ENCODE data around the gene DIRAS3.
"Not testable (repeated sequence)": the region's sequence is repeated elsewhere in the genome, so short reads cannot be mapped to it uniquely, and the experiment has no call there.

Gene DIRAS3, protein sequence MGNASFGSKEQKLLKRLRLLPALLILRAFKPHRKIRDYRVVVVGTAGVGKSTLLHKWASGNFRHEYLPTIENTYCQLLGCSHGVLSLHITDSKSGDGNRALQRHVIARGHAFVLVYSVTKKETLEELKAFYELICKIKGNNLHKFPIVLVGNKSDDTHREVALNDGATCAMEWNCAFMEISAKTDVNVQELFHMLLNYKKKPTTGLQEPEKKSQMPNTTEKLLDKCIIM

DNA sequence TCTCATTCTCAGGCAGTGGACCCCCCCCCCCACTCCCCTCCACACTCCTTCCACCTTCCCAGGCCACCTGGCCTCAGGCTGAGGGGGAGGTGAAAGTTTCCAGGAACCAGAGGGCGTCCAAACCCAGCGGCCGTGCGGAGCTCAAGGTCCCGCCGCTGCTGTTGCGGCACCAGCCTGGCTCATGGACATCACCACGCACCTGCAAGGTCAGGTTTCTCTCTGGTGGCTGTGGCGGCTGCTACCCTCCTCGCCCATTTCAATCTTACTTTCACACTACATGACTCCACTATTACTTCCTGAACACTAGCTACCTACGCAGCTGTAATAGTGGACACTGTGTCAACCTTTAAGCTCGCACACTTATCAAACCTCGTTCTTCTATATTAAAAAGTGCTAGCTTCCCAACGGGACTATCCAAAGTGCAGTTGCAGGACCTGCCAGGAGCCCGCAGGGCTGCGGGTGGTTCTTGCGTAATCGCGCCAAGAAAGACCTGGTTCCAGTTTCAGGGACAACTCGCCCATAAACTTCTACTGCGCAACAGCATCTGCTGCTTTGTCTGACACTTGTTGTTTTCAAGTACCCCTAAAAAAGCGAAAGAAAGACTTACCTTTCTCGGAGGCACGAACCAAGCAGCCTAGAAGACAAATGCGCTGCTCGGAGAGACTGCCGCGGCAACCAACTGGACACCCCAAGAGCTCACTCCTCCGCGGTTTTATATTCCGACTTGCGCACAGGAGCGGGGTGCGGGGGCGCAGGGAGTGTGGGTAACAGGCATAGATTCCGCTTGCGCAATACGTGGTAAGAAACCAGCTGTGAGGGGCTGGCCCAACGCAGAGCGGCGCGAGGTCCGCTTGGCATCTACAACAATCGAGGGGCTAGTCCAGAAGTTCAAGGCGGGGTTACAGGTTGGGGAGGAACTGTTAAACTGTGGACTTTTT is at the start of gene DIRAS3:
DIRAS3 (minus strand) TSS at position 687 of the 938 bp plus-strand sequence. CDS start 3,330 bp downstream, outside the sequence.
- no peak for DNase-seq

DNA sequence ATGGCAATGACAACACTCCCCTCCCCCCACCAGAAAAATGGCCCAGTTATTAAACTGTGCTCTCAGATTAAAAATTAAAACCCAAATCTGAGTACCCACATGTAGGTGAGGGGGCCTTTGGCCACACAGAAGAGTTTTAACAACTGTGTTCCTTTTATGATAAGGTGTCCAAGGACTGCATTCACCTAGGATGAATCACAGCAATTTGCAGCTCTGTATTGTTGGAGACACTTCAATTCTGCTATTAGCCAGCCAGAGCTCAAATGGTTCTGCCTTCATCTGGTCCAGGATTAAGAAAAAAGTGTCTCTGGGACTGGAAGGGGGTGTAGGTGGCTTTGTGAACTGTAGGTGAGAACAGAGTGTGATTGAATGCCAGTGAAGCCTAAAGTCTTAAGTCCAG is 43.3 kb upstream of the DIRAS3 start:
- DNase-seq, result no peak

DNA sequence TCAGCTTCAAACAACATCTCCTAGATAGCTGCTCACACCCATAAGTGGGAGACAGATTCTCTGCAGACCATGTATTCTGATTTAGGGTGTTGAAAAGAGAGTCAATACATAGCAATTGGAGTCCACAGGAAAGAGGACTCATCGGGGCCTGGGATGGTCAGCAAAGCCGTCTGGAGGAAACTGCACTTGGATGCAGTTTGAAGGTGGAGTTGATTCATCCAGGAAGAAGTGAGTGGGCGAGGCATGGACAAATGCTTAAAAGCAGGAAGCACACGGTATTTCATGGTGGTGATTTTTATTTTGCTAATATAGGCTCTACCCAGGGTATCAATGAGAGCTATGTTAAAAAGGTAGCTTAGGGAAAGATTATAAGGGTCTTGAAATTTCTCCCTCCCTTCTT is 36.8 kb upstream of the DIRAS3 start:
- DNase-seq, result no peak

DNA sequence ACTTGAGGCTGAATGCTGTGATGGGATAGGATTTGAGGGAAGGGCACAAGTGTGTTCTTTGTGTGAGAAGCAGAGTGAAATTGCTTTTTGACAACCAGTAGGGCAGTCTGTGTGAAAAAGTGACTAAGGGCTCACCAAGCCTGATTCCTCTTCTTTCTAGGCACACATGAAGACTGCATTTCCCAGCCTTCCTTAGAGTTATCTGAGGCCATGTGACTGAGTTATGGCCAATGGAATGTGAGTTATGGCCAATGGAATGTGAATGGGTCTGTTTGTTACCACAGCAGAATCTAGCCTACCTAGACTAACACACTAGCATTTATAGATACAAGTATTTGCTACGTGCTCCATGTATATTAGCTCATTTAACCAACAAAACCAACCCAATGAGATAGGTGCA is 35.3 kb upstream of the DIRAS3 start:
- no peak for DNase-seq

DNA sequence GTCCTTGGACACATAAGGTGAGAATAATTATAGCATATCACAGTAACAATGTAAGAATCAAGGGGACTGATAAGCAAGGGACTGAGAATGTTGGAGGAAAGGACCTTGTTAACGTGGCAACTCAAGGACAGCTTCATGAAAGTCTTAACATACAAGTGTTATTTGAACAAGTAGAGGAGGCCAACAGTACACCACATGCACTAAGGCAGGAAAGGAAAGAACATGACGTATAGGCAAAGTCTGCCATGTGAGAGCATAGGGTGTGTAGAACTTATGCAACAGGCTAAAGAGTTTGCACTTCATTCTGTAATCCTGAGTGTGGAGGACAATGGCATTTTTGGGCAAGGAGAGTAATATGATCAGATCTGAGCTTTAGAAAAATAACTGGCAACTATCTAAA is 33.3 kb upstream of the DIRAS3 start:
- no peak for DNase-seq

DNA sequence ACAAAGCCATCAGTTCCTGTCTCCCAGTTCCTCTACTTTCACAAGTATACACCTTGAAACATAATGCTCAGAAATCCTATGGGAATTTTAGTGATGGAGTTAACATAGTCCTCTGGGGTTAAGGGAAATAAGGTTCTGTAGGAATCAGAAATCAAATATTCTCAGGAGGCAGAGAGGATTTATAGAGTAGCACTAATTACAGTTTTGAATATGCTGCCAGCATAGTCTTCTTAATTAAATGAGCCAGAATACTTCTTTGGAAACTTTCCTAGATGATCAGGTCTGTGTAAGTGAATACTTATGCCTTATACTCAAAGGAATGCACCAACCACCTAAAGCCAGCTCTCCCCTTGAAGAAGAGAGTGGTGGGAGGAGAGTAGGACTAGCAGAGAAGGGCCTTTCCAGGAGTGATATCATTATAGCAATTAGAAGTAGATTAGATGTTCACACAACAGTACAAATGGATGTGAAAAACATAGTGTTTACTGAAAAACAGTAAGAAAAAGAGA is 31.4 kb upstream of the DIRAS3 start:
- no peak for DNase-seq

DNA sequence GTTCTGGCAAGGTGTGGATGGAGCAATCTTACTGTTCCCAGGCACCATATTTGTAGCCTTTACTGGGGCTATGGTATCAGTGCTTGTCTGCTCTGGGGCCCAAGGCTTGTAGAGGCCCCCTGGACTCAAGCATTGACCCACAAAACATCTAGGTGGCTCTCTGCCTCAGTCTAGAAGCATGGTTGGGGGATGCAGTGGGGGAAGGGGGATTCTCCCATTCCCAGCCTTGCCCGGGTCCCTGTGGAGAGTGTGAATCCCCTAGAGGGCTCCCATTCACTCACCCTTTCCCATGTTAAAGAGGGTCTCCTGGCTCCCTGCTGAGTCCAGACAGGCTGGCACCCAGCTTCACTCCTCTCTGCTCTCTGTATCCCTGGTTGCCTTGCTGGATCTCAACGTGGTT is 28.2 kb upstream of the DIRAS3 start:
- DNase-seq, result no peak

DNA sequence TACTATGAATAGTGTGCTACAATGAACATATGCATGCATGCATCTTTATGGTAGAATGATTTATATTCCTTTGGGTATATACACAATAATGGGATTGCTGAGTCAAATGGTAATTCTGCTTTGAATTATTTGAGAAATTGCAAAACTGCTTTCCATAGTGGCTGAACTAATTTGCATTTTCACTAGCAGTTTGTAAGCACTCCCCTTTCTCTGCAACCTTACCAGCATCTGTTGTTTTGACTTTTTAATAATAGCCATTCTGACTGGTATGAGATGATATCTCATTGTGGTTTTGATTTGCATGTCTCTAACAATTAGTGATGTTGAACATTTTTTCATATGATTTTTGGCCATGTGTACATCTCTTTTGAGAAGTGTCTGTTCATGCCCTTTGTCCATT is 24.0 kb upstream of the DIRAS3 start:
- DNase-seq, result no peak

DNA sequence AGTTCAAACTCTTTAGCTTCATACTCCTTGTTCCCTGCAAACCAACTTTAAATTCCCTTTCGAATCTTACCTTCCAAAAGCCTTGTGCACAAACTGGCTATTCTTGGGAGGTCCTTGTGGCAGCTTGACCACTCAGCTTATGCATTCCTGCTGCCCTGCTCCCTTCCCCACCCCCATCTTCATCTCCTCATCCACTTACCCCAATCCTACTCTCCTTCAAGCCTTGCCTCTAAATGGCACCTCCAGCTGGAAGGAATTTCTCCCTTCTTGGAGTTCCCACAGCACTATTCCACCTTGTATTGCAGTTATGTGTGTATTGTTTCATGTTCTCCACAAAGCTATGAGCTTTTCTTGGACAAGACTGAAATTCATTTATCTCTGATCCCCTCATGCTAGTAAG is 15.3 kb upstream of the DIRAS3 start:
- DNase-seq, result no peak

DNA sequence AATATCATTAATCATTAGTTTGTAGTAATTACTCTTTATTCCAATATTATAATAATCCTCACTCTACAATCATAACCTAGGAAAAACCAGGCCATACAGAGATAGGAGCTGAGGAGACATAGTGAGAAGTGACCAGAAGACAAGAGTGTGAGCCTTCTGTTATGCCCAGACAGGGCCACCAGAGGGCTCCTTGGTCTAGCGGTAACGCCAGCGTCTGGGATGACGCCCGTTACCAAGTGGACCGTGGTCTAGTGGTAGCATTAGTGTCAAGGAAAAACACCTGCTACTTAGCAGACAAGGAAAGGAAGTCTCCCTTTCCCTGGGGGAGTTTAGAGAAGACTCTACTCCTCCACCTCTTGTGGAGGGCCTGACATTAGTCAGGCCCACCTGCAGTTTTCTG is 7.6 kb upstream of the DIRAS3 start:
- DNase-seq, result not testable (repeated sequence)

DNA sequence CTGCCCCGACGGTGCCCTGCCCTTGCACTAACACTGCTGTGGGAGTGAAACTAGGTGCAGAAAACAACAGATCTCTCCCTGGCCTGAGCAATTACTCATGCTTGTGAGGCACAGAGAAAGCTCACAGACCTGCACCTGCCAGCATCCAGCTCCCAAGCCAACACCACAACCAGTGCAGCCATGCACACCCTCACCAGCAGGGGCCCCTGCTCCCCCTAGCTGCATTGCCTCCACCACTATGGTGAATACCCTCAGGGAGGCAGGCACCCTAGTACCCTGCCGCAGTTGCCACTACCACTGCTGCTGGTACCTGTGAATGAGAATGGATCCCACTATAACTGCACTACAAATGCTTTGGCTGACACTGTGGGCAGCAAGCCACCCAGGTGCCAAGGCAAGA is 7.1 kb upstream of the DIRAS3 start:
- no peak for DNase-seq

DNA sequence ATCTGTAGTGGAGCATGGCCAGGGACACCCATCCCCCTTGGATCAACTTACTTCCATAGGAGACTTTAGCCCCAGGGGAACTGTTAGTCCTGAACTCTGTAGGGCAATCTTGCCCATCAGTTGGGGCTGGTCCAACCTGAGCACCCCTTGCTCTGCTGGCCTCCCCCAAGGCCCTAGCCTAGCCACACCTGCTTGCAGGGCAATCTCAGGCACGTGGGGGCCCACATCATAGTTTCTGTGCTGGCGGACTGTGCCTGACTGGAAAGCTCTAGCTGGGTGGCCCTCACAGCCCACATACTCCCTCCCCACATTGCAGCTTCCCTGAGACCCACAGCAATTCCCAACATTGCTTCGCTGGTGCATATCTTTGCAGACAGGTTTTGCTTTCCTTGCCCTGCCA is 6.6 kb upstream of the DIRAS3 start:
- DNase-seq, result no peak

DNA sequence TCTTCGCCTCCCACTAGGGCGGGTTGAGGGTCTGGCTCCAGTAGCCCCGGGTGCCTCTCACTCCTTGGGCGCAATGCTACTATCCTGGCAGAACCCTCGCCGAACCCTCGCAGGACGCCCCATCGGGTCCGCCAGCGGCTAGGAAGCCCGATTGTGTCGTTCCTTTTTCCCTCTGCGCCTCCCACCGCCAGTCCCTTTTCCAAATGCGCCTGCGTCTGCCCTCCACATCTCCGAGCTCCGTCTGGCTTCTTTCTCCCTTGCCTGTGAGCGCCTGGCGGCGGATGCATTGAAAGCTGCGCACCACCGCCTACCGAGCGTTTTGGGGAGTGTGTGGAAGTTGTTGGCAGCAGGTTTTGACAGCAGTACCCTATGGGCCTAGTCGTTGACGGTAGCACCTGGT is 1.0 kb upstream of the DIRAS3 start:
- DNase-seq, result no peak

DNA sequence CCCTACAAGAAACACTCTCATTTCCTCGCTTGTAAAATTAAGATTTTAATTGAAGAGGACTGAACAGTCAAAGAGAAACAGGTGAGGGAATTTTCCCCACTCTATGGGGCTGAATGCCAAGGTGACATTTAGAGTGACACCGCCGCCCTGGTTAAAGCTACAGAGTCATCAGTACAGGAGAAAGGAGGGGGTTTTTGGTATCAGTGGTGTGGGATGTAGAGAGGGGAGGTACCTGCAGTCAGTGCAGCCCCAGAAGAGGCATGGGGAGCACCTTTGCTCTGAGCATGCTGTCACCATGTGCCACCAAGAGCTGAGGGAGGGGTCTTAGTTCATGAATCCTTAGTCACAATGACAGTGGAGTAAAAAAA is 2.8 kb downstream of the DIRAS3 start:
- no peak for DNase-seq

DNA sequence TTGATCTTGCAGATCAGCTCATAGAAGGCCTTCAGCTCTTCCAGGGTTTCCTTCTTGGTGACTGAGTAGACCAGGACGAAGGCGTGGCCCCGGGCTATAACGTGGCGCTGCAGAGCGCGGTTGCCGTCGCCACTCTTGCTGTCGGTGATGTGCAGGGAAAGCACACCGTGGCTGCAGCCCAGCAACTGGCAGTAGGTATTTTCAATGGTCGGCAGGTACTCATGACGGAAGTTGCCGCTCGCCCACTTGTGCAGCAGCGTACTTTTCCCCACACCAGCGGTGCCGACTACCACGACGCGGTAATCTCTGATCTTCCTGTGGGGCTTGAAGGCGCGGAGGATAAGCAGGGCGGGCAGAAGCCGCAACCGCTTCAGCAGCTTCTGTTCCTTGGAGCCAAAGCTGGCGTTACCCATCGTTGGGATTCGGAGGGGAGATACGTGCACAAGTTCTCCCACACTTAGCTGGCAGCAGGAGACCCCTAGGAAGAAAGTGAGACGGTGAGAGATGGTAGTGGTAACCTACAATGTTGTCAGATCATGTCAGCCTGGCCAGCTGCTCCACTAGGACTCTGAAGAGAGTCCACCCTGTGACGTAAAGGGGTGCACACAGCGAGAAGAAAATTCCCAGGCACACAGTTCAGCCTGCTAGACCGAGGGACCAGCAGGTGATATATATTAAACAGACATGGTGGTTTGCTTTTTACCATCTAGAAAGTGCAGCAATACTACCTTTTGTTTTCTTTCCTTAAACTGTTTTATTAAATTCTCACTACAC is 3.4 kb downstream of the DIRAS3 start:
- no peak for DNase-seq

DNA sequence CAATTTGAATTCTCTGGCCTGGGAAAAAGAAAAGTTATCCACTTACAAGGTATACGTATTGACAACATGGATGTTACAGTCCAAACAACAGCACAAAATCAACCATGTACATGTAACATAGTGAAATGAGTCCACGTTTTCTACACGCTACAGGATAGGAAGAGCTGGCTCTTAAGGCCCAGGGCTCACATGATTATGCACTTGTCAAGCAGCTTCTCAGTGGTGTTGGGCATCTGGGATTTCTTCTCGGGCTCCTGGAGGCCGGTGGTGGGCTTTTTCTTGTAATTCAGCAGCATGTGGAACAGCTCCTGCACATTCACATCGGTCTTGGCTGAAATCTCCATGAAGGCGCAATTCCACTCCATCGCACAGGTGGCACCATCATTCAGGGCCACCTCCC is 4.0 kb downstream of the DIRAS3 start:
- DNase-seq, result no peak

DNA sequence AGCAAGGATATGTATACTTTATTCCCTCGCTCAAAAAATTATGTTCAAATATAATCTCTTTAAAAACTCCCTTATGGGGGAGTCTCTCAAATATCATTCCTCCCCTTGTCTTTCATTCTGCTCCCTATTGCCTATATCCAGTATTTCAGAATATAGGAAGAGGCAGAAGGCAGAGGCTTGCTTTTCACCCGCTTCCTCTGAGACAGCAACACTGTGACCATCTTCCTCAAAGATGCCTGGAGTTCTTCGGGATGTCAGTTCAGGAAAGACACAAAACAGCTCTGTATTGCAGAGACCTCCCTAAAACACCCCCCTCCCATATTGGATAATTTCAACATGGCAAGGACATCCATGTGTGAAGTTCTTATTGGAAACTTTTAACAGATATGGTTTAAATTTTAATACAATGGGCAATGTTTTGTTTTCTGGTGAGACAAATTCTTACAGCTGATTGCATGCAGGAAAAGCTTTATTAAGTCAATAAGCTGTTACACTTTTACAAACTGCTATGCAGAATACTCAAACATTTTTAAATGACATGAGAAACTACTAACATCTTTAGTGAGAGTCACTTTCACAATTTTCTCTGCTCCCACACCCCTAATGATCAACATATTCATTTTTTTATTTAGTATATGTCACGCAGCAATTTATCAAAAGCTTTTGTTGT is 4.8 kb downstream of the DIRAS3 start:
- no peak for DNase-seq

DNA sequence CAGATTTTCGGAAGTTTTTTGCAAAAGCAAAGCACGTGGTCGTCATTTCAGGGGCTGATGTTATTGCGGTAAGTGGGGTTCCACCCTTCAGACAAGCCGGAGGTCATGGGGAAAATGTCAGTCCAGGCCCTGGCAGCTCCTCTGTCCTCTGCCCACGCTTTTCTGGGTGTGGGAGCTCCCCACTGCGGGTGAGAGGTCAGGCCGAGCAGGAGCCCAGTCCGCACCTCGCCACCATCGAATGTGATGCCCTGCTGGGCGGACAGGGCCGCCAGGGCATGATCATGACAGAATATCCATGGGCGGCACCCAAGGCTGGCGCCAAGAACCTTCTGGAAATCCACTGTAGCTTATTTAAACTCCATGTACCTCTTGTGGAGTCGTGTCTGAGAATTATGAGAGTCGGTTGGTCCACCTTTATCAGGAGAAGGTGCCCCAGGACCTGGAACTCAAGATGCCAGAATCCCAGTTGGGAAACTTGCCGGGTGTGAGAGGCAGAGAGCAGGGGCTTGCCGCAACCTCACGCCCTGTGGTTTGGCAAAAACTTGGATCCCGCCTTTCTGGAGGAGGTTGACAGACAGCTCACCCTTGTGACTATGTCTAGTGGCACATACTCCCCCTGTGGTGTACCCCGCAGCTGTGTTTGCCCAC is 6.9 kb downstream of the DIRAS3 start:
- no peak for DNase-seq

DNA sequence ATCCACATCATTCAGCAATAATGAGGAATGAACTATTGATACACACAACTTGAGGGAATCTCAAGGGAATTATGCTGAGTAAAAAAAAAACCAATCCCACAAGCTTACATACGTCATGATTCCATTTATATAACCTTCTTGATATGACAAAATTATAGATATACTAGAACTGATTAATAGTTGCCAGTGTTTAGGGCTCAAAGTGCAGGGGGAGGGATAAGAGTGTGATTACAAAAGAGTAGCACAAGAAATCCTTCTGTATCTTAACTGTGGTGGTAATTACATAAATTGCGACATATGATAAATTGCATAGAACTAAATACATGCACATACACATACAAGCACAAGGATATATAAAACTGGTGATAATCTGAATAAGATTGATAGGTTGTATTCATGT is 13.5 kb downstream of the DIRAS3 start:
- DNase-seq, result no peak

DNA sequence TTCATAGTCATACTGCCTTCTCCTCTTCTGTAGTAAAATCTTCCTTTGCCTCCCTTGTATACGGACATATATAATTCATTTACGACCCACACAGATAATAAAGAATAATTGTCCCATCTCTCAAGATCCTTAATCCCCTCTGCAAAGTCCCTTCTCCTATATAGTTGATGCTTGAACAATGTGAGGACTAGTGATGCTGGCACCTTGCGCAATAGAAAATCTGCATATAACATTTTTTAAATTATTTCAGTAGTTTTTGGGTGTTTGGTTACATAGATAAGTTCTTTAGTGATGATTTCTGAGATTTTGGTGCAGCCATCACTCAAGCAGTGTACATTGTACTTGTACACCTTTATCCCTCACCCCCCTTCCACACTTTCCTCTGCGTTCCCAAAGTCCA is 21.0 kb downstream of the DIRAS3 start:
- no peak for DNase-seq

DNA sequence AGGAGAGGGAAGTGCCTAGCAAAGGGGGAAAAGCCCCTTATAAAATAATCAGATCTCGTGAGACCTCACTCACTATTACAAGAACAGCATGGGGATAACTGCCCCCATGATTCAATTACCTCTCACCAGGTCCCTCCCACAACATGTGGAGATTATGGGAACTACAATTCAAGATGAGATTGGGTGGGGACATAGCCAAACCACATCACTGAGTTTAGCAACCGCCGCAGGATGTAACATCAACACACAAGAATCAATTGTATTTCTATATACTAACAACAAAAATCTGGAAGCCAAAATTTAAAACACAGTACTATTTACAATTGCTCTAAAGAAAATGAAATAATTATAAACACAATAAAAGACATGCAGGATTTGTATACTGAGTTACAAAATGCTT is 21.9 kb downstream of the DIRAS3 start:
- no peak for DNase-seq

DNA sequence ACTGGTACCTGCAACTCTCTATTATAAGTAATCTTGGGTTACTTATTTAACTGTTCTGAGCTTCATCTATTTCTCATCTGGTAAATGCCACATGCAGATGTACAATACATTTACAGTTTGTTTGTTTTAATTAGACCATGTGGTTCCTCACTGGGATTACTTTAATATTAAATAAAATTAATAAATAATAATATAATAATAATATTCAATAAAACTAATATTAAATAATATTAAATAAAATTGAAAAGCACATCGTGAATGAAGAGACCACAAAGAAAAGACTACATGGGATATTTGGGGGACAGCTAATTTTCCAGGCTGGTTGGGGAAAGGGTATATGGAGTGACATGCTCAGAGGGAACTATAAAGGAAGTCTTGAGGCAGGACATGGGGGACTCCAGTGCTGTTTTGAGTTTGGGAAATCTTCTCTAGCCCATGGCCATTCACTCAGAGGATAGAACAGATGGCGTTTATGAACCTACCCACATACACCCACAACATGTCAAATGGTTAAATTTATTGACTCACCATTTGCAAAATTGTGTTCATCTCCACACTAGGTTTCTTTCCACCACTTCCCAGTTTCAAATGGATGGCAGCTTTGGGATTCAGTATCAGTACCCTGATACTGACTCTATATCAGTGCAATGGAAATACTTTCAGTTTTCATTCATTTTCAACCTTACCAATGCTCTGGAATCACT is 25.6 kb downstream of the DIRAS3 start:
- no peak for DNase-seq
